Epithelial cell of alveolus of lung (primary cell): Measurements from ENCODE around the gene C4BPB. TPM values are rescaled to one million over a fixed set of nuclear protein-coding genes. Genes with fewer than 3 reads are reported as not detected.

Experiments
- total RNA-seq: library from RNA; depleted of rRNA; stranded (reverse); fragments of >200 nt; gene quantifications from 2 replicates; pipeline ENCODE4 v1.2.1, GENCODE V29; 2015

The C4BPB gene, protein sequence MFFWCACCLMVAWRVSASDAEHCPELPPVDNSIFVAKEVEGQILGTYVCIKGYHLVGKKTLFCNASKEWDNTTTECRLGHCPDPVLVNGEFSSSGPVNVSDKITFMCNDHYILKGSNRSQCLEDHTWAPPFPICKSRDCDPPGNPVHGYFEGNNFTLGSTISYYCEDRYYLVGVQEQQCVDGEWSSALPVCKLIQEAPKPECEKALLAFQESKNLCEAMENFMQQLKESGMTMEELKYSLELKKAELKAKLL
- not detected in 2 replicates for total RNA-seq

DNA sequence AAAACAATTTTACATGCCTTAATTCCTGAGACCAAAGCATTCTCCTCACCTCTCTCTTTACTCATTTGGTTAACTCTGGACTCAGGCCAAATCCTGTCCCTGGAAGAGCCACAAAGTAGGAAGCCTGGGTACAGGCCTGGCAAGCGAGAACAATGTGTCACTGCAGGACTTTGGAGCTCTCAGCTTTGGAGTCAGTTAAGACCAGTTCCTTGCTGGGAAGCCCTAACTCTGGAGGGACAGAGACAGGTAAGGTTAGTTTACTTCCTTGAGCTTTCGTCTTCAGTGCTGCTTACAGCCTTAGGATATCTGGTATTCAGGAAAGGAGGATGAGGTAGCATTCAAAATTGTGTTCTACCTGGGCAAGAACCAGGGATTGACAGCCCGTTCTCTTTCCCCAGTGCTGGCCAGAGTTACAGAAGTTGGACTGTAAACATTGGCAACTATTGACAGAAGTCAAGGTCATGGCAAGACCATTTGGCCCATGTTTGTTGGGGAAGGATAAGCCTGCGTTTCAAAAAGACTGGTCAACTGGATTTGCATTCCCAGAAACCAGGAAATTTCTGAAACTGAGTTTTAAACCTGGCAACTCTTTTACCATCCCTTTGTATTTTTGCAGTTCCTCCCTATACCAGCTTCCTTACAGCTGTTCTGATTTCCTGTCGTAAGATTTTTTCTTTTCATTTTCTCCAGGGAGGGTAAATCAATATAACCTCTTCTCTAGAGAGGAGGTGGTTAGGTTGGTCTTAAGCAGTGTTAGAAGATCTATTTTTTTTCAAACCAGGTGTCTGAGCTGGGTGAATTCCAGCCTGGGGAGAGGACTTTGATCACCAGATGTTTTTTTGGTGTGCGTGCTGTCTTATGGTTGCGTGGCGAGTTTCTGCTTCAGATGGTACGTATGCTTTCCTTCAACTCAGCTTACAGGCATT, at the start of gene C4BPB:
TSS of gene C4BPB (plus strand) at position 160 of the 926 bp plus-strand sequence. CDS start at position 832, 672 bp downstream.

DNA sequence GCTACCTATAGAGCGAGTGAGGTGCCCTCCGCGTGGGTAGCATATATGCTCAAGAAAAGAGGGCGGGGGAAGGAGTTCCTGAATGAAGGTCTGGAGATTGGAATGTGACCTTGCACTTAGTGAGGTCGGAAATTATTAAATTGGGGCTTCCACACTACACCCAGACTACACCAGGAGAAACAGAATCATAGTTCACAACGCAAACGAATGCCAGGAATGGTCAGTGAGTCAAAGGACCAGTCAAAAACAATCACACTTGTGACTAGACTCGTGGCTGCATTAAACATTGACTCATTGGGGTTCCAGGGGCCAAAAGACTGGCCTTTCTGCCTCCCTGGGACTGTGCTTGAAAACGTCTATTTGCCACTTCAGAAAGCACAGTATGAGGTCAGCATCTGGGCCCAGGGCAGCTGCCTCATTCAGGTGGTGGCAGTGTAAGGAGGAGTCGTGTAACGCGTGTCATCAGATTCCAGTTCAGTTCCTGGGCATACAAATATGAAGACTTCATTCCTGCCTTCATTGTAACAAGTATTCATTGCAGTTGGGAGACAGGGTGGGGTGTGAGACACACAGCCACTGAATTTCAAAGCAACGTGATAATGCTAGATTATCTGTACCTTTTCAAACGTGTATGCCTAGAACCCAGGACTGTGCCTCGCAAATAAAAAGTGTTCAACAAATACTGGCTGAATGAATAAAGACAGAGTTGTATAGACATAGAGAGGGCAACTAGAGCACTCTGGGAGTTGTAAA, 37.3 kb upstream of the C4BPB start, which contains the start of gene YOD1:
TSS of gene YOD1 (minus strand) at position 18 of the 753 bp plus-strand sequence. CDS start 178 bp downstream, outside the sequence.

DNA sequence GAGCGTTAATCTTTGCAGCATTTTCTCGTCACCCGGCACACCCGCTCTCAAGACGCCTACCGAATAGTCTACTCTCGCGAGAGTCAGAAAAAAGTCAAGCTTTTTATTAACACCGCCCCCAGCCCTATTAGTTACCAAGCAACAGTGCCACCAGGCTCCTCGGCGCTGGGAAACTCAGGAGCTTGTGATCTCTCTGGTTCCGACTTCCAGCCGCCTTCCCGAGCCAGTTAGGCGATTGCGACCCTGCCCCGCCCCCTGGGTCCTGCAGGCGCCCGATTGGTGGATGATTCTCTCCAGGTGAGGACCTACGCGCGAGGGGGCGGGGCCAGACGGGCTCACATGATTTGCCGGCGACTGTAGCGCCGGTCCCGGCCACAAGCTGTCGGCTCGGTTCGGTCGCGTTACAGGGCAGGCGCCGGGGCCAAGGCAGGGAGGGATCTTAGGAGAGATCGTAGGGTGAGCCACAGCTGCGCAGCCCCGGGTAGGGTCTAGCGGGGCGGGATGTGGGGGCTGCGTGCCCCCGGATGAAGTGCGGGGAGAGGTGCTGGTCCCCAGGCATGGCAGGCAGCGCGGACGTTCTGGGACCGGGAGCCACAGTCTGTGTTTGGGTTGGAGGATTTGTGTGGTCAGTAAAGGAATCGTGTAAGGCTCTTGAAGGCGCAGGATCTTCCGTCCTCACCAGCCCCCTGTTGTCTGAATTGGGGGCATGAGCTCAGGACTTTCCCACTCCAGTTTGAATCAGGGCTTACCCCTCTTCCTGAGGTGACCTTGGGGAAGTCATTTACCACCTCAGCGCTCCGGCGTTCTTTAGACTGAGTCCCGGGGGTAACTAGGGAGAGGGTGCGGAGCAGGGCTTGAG, 35.5 kb upstream of the C4BPB start, which contains the start of gene PFKFB2:
TSS of gene PFKFB2 (plus strand) at position 365 of the 859 bp plus-strand sequence. CDS start 1,443 bp downstream, outside the sequence.

DNA sequence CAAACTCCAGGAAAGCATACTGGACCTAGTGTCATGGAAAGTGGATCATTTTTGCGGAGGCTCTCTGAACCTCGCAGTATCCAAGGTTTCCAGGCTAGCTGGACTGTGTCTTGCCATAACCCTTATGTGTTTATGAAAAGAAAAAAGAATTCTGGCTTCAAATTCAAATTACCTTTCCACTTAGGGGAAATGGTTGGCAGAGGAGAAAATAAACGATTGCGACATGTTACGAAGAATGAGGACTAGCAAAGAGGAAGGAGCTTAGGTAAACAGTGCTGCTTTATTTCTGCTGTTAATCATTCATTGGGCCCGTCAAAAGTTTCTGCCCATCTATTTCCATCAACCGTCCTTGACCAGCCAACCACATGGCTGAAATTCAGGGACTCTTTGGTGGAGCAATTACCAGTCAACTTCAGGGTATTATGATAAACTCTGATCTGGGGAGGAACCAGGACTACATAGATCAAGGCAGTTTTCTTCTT, 15.3 kb downstream of the C4BPB start, which contains the start of gene C4BPA:
TSS of gene C4BPA (plus strand) at position 342 of the 482 bp plus-strand sequence. CDS start 8,793 bp downstream, outside the sequence.

Other genes with a start within 250 kb of the C4BPB start
- gene IL20, start 223.2 kb upstream of the C4BPB start, total RNA-seq: not detected in 2 replicates
- gene IL24, start 191.4 kb upstream of the C4BPB start, total RNA-seq: 0.13 and 0.80 TPM in 2 replicates
- 0.39 and 0.64 TPM in 2 replicates for gene FCMR, start 166.9 kb upstream of the C4BPB start, total RNA-seq
- not detected in 2 replicates for gene PIGR, start 142.4 kb upstream of the C4BPB start, total RNA-seq
- gene FCAMR, start 118.4 kb upstream of the C4BPB start, total RNA-seq: not detected in 2 replicates
- gene C1orf116, start 56.1 kb upstream of the C4BPB start, total RNA-seq: 0.40 and 2.3 TPM in 2 replicates
- 4.2 and 4.4 TPM in 2 replicates for gene YOD1, start 37.7 kb upstream of the C4BPB start, total RNA-seq
- gene PFKFB2, start 35.6 kb upstream of the C4BPB start, total RNA-seq: 1.3 and 1.4 TPM in 2 replicates
- not detected in 2 replicates for gene C4BPA, start 15.4 kb downstream of the C4BPB start, total RNA-seq
- gene CD55, start 232.8 kb downstream of the C4BPB start, total RNA-seq: 29.6 and 36.3 TPM in 2 replicates